Measurements from ENCODE around the gene SMAD7. TPM values are rescaled to one million over a fixed set of nuclear protein-coding genes. Genes with fewer than 3 reads are reported as not detected.

Gene SMAD7
- total and polyA plus RNA-seq, 10 of the 15 experiments (the other 5 are each of a cell fraction or from before 2014, with no cell fraction given): 1.3 to 22.5 (median 8.0) TPM

DNA sequence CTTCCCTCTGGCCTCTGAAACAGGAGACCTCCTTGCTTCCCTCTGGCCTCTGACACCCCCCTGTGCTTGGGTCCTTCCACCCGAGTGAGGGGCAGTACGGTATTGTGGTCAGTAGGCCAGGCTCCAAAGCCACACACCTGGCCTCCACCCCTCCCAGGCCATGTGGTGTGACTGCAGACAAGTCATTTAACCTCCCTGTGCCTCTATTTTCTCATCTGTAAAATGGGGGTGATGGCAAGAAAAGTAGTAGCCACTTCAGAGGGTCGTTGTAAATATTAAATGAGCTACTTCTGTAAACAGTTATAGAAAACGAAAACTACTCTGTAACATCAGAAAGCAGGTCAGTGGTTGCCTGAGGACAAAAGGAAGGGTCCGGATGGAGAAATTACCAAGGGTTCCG, 74.2 kb downstream of the SMAD7 start (continued):
- TF ChIP-seq, protein P1, sequence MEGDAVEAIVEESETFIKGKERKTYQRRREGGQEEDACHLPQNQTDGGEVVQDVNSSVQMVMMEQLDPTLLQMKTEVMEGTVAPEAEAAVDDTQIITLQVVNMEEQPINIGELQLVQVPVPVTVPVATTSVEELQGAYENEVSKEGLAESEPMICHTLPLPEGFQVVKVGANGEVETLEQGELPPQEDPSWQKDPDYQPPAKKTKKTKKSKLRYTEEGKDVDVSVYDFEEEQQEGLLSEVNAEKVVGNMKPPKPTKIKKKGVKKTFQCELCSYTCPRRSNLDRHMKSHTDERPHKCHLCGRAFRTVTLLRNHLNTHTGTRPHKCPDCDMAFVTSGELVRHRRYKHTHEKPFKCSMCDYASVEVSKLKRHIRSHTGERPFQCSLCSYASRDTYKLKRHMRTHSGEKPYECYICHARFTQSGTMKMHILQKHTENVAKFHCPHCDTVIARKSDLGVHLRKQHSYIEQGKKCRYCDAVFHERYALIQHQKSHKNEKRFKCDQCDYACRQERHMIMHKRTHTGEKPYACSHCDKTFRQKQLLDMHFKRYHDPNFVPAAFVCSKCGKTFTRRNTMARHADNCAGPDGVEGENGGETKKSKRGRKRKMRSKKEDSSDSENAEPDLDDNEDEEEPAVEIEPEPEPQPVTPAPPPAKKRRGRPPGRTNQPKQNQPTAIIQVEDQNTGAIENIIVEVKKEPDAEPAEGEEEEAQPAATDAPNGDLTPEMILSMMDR (IDR thresholded peaks at IDR 0.05 in 2 of 3, conservative IDR thresholded peaks at IDR 0.05 in 1 of 3; ENCODE audit: control insufficient read depth in 2 of 3, extremely low read depth in 1 of 3, insufficient read depth in 1 of 3, low read depth in 3 of 3, low read length in 3 of 3): no peak
- TF ChIP-seq, protein P2, sequence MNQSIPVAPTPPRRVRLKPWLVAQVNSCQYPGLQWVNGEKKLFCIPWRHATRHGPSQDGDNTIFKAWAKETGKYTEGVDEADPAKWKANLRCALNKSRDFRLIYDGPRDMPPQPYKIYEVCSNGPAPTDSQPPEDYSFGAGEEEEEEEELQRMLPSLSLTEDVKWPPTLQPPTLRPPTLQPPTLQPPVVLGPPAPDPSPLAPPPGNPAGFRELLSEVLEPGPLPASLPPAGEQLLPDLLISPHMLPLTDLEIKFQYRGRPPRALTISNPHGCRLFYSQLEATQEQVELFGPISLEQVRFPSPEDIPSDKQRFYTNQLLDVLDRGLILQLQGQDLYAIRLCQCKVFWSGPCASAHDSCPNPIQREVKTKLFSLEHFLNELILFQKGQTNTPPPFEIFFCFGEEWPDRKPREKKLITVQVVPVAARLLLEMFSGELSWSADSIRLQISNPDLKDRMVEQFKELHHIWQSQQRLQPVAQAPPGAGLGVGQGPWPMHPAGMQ (IDR thresholded peaks at IDR 0.05; ENCODE audit: borderline replicate concordance): no peak
- TF ChIP-seq, protein P3, sequence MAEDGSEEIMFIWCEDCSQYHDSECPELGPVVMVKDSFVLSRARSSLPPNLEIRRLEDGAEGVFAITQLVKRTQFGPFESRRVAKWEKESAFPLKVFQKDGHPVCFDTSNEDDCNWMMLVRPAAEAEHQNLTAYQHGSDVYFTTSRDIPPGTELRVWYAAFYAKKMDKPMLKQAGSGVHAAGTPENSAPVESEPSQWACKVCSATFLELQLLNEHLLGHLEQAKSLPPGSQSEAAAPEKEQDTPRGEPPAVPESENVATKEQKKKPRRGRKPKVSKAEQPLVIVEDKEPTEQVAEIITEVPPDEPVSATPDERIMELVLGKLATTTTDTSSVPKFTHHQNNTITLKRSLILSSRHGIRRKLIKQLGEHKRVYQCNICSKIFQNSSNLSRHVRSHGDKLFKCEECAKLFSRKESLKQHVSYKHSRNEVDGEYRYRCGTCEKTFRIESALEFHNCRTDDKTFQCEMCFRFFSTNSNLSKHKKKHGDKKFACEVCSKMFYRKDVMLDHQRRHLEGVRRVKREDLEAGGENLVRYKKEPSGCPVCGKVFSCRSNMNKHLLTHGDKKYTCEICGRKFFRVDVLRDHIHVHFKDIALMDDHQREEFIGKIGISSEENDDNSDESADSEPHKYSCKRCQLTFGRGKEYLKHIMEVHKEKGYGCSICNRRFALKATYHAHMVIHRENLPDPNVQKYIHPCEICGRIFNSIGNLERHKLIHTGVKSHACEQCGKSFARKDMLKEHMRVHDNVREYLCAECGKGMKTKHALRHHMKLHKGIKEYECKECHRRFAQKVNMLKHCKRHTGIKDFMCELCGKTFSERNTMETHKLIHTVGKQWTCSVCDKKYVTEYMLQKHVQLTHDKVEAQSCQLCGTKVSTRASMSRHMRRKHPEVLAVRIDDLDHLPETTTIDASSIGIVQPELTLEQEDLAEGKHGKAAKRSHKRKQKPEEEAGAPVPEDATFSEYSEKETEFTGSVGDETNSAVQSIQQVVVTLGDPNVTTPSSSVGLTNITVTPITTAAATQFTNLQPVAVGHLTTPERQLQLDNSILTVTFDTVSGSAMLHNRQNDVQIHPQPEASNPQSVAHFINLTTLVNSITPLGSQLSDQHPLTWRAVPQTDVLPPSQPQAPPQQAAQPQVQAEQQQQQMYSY (CRISPR knock-in tag; IDR thresholded peaks at IDR 0.05): no peak
- TF ChIP-seq, protein P4, sequence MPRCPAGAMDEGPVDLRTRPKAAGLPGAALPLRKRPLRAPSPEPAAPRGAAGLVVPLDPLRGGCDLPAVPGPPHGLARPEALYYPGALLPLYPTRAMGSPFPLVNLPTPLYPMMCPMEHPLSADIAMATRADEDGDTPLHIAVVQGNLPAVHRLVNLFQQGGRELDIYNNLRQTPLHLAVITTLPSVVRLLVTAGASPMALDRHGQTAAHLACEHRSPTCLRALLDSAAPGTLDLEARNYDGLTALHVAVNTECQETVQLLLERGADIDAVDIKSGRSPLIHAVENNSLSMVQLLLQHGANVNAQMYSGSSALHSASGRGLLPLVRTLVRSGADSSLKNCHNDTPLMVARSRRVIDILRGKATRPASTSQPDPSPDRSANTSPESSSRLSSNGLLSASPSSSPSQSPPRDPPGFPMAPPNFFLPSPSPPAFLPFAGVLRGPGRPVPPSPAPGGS (IDR thresholded peaks at IDR 0.05; ENCODE audit: borderline replicate concordance, insufficient read depth, low read depth, low read length, poor library complexity, severe bottlenecking): no peak
- no peak for TF ChIP-seq MYB (IDR thresholded peaks at IDR 0.05; ENCODE audit: borderline replicate concordance, low read depth, low read length)
